ENCODE measurements around the gene SLC25A26.

SLC25A26 gene

DNA sequence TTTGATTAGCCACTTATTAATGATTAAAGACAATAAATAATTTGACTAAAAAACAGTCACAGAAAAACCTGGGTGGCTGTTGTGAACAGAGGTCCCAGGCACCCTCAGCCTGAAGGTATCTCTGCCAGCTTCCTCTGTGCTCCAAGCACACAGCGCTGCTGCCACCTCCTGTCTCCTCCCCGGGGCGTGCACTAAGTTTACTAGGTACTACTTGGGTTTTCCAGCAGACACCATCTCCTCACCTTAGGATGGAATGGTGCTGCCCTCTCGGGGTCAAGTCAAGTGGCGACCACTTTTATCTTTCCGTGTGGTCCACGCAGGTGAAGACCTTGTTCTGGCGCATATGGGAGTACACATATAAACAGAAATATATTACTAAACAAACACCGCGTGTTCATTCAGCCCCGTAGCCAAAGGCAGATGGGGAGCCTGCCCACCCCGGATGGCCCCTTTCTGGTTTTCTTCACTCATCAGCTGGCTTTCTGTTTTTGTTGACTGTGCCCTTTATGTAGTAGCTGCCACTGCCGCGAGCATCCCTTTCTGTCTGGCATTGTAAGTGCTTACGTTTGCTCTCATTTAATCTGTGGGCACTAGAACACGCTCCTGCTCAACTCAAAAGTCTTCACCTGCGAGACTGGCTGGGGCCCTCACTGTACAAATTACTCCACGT, 152.0 kb downstream of the SLC25A26 start:
- no peak overlapping the region for H3K9ac ChIP-seq
- peaks cover 16% of the 10 kb centered on the region for H3K4me1 ChIP-seq
- no peak overlapping the region for H3K4me2 ChIP-seq
- TF ChIP-seq Cebpa-rat (IDR thresholded peaks at IDR 0.05) = no peak
- H4K20me1 ChIP-seq = peaks cover 43% of the 10 kb centered on the region
- no peak overlapping the region for H3K4me3 ChIP-seq
- H3K9me3 ChIP-seq = no peaks in the 10 kb centered on the region
- H3K27me3 ChIP-seq = no peaks in the 10 kb centered on the region
- H3K36me3 ChIP-seq = peaks cover 63% of the 10 kb centered on the region
- no peak overlapping the region for H3K27ac ChIP-seq

- Histone ChIP-seq H3K36me3 (peaks cover 90% of the 10 kb centered on the region), H3K4me3 (no peak overlapping the region)
- no peak for TF ChIP-seq Cebpa-rat (IDR thresholded peaks at IDR 0.05)
Measured at GRCh38 chr3:66376568-66376967, 155.8 kb downstream of the SLC25A26 start.

GRCh38 chr3:66377800-66378199, 157.0 kb downstream of the SLC25A26 start:
- Histone ChIP-seq H3K27ac (no peak overlapping the region), H3K4me3 (no peak overlapping the region), H3K36me3 (peaks cover 97% of the 10 kb centered on the region), H3K27me3 (no peaks in the 10 kb centered on the region), H4K20me1 (peaks cover 79% of the 10 kb centered on the region), H3K9me3 (no peaks in the 10 kb centered on the region), H3K4me2 (no peak overlapping the region), H3K4me1 (0 out of 2 replicates have a peak, but pooled peaks cover 9% of the 10 kb centered on the region), H3K9ac (no peak overlapping the region)
- no peak for TF ChIP-seq Cebpa-rat (IDR thresholded peaks at IDR 0.05)

More at GRCh38 chr3:66376568-66376967, 155.8 kb downstream of the SLC25A26 start:
- peaks cover 6% of the 10 kb centered on the region; the same call in 1 of the 2 replicates for H3K4me1 ChIP-seq
- H3K27ac ChIP-seq = no peak overlapping the region
- H4K20me1 ChIP-seq = peaks cover 78% of the 10 kb centered on the region
- H3K4me2 ChIP-seq = no peak overlapping the region
- no peaks in the 10 kb centered on the region for H3K9me3 ChIP-seq
- no peaks in the 10 kb centered on the region for H3K27me3 ChIP-seq
- H3K9ac ChIP-seq = no peak overlapping the region

GRCh38 chr3:66378256-66378655, 157.5 kb downstream of the SLC25A26 start:
- Histone ChIP-seq H4K20me1 (peaks cover 79% of the 10 kb centered on the region), H3K4me2 (no peak overlapping the region), H3K4me1 (0 out of 2 replicates have a peak, but pooled peaks cover 9% of the 10 kb centered on the region), H3K9ac (no peak overlapping the region), H3K27me3 (no peaks in the 10 kb centered on the region), H3K36me3 (peaks cover 100% of the 10 kb centered on the region), H3K4me3 (no peak overlapping the region), H3K27ac (no peak overlapping the region), H3K9me3 (no peaks in the 10 kb centered on the region)
- TF ChIP-seq Cebpa-rat (IDR thresholded peaks at IDR 0.05) = no peak

- Histone ChIP-seq H3K9ac (no peak overlapping the region), H3K27me3 (no peaks in the 10 kb centered on the region), H3K9me3 (no peaks in the 10 kb centered on the region), H3K4me1 (peaks cover 12% of the 10 kb centered on the region), H3K27ac (no peak overlapping the region), H3K36me3 (peaks cover 100% of the 10 kb centered on the region), H4K20me1 (peaks cover 84% of the 10 kb centered on the region), H3K4me3 (no peak overlapping the region), H3K4me2 (no peak overlapping the region)
- no peak for TF ChIP-seq Cebpa-rat (IDR thresholded peaks at IDR 0.05)
Measured at GRCh38 chr3:66379565-66379964, 158.8 kb downstream of the SLC25A26 start.

GRCh38 chr3:66380200-66380932, 159.6 kb downstream of the SLC25A26 start:
- Histone ChIP-seq H4K20me1 (peaks cover 92% of the 10 kb centered on the region), H3K4me1 (peaks cover 20% of the 10 kb centered on the region), H3K9me3 (no peaks in the 10 kb centered on the region), H3K9ac (no peak overlapping the region), H3K27me3 (no peaks in the 10 kb centered on the region), H3K27ac (no peak overlapping the region), H3K4me3 (no peak overlapping the region), H3K4me2 (no peak overlapping the region), H3K36me3 (peaks cover 100% of the 10 kb centered on the region)
- no peak for TF ChIP-seq Cebpa-rat (IDR thresholded peaks at IDR 0.05)

GRCh38 chr3:66381626-66382025, 160.8 kb downstream of the SLC25A26 start:
- Histone ChIP-seq H3K27ac (no peak overlapping the region), H3K4me3 (no peak overlapping the region), H3K4me1 (peaks cover 33% of the 10 kb centered on the region), H3K9ac (no peak overlapping the region), H3K27me3 (no peaks in the 10 kb centered on the region), H4K20me1 (peaks cover 100% of the 10 kb centered on the region), H3K9me3 (no peaks in the 10 kb centered on the region), H3K4me2 (no peak overlapping the region), H3K36me3 (peaks cover 96% of the 10 kb centered on the region)
- no peak for TF ChIP-seq Cebpa-rat (IDR thresholded peaks at IDR 0.05)

DNA sequence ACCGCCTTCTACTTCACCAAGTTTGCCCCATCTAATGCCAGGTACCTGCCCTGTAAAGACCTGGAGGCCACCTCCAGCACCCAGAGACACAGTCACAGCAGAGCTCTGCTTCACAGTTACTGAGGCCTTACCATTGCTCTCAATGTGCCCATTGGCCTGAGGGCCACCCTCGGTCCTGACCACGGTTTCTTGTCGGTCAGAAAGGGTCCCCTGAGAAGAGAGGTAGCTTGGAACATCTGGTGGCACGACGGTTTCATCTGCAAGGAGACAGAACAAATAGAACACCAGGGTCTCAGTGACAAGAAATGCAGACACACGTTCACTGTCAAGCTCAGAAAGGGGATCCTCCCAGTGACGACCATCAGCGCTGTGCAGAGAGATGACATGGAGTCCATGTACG, 161.3 kb downstream of the SLC25A26 start:
- no peak overlapping the region for H3K9ac ChIP-seq
- no peak overlapping the region for H3K4me3 ChIP-seq
- TF ChIP-seq Cebpa-rat (IDR thresholded peaks at IDR 0.05) = no peak
- H4K20me1 ChIP-seq = peaks cover 100% of the 10 kb centered on the region
- H3K27me3 ChIP-seq = no peaks in the 10 kb centered on the region
- no peak overlapping the region for H3K4me2 ChIP-seq
- H3K4me1 ChIP-seq = peaks cover 38% of the 10 kb centered on the region
- no peaks in the 10 kb centered on the region for H3K9me3 ChIP-seq
- peaks cover 91% of the 10 kb centered on the region for H3K36me3 ChIP-seq
- H3K27ac ChIP-seq = no peak overlapping the region

DNA sequence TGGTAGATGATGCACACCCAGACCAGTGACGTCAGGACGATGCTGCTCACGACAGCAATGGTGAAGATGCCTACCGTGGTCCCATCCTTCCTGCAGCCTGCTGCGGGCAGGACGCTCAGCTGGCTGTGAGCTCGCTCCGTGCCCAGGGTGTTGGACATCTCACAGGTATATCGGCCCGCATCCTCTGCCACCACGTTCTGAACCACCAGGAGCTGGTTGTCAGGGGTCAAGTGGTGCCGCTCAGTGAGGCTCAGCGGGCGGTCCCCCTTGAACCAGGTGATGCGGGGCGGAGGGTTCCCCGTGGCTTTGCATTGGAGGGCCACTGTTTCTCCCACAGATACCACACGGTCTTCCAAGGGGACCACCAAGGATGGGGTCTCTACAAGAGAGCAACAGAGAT, 162.2 kb downstream of the SLC25A26 start:
- Histone ChIP-seq H3K36me3 (peaks cover 82% of the 10 kb centered on the region), H3K9ac (no peak overlapping the region), H3K4me1 (peaks cover 47% of the 10 kb centered on the region), H3K27me3 (no peaks in the 10 kb centered on the region), H3K27ac (no peak overlapping the region), H4K20me1 (peaks cover 98% of the 10 kb centered on the region), H3K4me2 (no peak overlapping the region), H3K9me3 (no peaks in the 10 kb centered on the region), H3K4me3 (no peak overlapping the region)
- no peak for TF ChIP-seq Cebpa-rat (IDR thresholded peaks at IDR 0.05)
